HG02798 (cell line): Measurements from ENCODE around the gene STRIP2.
"Not testable (repeated sequence)": the region's sequence is repeated elsewhere in the genome, so short reads cannot be mapped to it uniquely, and the experiment has no call there.

Experiments used
- ATAC-seq: cut with Tn5 transposase; IDR thresholded peaks from one replicate; pipeline ENCODE4 v1.9.1; 2021; ENCODE audit warnings: mild to moderate bottlenecking; ENCODE audit not compliant: unreplicated experiment, poor library complexity

Gene STRIP2, protein sequence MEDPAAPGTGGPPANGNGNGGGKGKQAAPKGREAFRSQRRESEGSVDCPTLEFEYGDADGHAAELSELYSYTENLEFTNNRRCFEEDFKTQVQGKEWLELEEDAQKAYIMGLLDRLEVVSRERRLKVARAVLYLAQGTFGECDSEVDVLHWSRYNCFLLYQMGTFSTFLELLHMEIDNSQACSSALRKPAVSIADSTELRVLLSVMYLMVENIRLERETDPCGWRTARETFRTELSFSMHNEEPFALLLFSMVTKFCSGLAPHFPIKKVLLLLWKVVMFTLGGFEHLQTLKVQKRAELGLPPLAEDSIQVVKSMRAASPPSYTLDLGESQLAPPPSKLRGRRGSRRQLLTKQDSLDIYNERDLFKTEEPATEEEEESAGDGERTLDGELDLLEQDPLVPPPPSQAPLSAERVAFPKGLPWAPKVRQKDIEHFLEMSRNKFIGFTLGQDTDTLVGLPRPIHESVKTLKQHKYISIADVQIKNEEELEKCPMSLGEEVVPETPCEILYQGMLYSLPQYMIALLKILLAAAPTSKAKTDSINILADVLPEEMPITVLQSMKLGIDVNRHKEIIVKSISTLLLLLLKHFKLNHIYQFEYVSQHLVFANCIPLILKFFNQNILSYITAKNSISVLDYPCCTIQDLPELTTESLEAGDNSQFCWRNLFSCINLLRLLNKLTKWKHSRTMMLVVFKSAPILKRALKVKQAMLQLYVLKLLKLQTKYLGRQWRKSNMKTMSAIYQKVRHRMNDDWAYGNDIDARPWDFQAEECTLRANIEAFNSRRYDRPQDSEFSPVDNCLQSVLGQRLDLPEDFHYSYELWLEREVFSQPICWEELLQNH

DNA sequence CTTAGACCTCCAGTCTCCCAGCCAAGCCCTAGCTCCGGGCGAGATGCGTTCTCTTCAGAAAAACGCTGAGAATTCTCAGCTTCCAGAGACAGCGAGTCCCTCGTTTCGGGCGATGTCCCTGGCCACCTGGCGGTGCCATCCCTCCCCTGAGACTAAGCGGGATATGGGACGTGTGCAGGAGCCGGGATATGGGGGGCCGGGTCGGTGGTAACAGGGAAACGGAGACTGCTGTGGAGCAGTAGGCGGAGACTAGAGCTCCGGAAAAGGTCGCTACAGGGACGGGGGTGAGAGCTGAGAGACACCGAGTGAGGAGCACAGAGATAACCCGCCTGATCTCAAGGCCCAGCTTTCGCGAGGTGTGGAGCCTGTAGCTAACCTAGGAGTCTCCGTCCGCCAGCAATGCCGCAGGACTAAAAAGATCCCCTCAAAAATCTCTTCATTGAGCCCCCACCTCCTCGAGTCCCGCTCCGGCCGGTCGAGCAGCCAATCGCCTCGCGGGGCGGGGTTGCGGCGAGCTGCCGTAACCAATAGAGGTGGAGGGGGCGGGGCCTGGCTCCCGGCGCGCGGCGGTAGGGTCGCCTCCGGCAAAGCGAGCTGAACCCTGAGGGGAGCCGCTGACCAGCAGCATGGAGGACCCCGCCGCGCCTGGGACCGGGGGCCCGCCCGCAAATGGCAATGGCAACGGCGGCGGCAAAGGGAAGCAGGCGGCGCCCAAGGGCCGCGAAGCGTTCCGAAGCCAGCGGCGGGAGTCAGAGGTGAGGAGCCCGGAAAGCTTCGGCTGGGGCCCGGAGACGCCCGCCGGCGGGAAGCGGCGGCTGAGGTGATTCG is at the start of gene STRIP2:
Gene STRIP2, plus strand, starts transcription at position 586 of the 828 bp plus-strand sequence. Its CDS starts 41 bp downstream, at position 627.
- ATAC-seq = peak; percentile 98

DNA sequence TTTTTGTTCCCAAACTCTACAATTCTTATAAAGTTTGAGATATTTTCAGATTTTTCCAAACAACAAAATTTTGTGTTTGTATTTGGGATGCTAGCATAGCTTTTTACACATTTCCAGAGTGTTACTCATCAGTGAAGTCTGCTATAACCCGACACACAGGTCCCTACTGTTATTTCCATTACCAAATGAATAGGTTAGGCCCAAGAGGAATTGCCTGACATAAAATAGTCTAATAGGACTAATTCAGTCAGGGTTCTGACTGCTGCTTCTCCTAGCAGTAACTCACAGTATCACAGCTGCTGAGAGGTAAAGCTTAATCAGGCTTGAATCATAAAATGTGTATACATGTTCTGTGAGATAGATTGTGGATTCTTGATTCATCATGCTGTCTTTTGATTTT is 49.1 kb upstream of the STRIP2 start:
- no peak for ATAC-seq

DNA sequence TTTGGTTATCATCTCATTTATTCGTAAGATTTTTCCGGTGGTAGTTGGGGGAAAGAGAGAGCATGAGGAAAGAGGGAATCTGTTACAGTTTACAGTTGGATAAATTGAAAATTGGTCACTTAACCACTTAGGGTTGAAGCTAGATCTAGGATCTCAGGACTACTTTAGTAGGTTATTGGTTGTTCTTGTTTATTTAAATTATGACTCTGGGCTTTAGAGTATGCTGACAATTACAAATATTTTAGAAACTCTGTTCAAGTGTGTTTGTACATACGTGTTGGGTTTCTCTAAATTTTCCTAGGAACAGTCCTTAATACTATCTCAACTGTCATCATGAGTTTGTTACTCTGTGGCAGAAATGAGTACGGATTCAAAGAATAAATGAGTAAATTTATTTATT is 48.6 kb upstream of the STRIP2 start:
- ATAC-seq = no peak

DNA sequence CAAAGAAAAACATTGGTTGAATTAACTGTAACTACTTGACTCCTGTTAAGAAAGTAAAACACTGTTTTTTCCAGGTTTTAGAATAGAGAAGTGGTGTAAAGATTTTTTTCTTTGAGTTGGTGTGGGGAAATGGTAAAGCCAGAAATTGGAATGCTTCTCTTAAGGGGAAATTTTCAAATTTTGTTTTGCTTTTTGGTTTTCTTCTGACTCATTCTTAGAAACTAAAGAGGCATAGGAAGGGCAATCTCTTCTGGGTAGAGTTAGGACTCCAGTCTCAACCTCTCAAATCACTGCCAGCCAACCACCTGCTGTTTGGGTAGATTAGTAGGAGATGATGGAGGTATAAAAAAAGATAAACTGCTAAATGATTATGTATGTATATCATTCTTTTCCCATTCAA is 47.7 kb upstream of the STRIP2 start:
- ATAC-seq = no peak

DNA sequence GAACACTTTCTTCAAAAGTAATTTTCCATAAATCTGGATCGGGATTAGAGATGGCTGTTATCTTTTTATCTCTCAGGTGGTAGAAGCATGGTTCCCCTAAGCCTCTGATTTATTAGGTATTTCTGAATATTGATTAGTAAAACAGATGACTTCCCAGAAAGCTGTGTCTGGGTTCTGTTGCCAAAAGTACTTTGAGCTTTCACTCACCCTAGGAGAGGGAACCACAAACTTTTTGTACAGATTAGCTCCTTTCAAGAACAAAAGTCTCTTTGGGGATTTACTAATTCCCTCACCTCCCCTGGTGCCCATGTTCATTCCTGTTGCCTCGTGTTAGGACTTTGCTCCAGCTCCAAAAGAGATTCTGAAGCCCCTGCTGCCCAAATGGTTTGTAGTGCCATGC is 46.7 kb upstream of the STRIP2 start:
- no peak for ATAC-seq

DNA sequence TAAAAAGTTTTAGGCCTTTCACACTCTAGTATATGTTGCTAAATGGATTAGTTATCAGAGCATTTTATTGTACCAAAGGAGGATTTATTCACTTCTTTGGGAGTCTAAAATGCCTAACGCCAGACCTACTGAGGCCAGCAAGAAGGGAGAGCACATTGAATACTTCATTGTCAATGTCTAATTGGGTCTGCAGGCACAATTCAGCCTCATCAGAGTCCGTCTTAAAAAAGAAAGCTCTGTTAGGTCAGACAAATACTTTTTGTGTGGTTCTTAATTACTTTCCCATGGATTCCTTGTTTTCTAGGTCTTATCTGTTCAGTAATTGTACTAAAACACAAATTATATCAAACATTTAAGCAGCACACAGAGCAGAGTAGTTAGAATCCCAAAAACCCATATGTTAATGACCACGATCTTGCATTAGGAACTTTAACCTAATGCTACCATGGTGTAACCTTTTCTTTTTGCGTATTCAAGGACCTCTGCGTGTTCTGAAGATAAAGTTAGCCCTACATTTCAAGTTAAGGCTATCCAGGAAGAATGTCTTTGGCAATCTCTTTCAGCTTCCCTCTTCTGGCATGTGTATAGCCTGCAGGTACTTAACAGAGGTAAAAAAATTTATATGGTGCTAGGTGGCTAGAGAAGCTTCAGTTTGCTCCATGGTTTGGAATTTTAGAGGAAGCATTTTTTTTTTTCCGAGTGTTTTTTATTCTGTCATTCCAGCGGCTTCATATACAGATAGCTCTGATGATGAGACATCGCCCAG is 45.7 kb upstream of the STRIP2 start:
- ATAC-seq = no peak

DNA sequence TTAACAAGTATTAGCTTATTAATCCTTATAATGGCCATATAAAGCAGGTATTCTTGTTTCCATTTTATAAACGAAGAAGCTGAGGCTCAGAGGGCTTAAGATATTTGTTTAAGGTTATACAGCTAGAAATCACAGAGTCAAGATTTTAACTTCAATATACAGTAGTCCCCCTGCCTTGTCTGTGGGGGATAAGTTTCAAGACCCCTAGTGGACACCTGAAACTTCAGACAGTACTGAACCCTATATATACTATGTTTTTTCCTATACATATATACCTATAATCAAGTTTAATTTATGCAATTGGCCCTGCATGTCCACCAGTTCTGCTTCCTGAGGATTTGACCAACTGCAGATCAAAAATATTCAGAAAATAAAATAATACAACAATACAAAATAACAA is 44.4 kb upstream of the STRIP2 start:
- ATAC-seq = no peak

DNA sequence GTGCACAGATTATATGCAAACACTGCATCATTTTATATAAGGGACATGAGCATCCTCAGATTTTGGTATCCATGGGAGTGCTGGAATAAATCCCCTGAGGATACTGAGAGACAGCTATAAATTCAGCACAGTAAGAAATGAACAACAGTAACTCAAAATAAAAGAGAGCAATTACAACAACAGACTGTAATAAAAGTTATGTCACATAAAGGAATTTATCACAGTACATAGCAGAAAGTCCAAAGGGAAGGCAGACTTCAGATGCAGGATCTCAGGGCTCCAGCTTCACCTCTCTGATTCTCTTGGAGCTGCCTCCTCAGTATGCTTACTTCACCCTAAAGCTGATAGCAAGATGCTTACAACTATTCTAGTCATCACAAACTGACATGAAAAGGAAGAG is 43.9 kb upstream of the STRIP2 start:
- no peak for ATAC-seq

DNA sequence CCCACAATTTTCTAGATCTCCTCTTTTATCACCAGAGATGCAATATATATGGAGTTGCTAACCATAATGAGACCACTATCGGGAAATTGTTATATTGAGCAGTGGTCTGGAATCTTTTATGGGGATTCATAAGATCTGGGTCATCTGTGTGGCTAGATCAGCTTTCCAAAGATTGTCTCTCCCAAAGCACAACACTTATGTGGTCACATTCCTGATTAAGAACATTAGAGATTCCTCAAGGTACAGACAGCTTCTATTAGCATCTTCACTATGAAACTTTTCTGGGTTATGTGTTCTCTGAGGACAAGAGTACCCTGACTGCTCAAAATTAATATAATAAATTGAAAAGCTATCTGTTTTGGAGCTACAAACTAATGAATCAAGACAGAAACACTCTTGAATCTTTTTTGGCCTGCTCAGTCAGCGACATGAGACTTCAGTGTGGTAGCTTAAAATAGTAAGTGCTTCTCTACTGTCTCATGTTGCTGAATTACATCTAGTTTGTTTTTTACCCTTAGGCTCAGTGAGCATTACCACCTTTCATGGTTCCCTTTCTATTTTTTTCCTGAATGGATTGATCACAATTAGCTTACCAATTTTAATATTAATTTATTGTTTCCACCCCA is 42.6 kb upstream of the STRIP2 start:
- no peak for ATAC-seq

DNA sequence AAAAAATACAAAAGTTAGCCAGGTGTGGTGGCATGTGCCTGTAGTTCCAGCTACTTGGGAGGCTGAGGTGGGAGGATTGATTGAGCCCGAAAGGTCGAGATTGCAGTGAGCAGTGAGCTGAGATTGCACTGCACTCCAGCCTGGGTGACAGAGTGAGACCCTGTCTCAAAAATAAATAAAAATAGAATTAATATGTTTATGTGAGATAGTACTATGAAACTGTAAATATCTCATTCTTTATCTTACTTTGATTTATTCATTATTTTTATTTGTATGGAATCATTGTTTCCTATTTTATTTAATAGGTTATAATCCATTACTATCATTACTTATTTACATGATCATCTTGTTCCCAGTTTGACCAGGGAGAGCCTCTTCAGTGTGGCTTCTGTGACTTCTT is 41.0 kb upstream of the STRIP2 start:
- ATAC-seq = no peak

DNA sequence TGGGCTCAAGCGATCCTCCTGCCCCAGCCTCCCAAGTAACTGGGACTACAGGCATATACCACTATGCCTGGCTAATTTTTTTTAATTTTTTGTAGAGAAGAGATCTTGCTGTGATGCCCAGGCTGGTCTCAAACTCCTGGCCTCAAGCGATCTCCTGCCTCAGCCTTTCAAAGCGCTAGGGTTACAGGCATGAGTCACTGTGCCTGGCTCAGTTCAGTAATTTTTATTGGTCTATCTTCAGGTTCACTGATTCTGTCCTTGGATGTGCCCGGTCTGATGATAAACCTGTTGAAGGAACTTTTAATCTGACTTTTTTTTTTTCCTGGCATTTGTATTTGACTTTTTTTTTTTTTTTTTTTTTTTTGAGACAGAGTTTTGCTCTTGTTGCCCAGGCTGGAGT is 40.1 kb upstream of the STRIP2 start:
- no peak for ATAC-seq

DNA sequence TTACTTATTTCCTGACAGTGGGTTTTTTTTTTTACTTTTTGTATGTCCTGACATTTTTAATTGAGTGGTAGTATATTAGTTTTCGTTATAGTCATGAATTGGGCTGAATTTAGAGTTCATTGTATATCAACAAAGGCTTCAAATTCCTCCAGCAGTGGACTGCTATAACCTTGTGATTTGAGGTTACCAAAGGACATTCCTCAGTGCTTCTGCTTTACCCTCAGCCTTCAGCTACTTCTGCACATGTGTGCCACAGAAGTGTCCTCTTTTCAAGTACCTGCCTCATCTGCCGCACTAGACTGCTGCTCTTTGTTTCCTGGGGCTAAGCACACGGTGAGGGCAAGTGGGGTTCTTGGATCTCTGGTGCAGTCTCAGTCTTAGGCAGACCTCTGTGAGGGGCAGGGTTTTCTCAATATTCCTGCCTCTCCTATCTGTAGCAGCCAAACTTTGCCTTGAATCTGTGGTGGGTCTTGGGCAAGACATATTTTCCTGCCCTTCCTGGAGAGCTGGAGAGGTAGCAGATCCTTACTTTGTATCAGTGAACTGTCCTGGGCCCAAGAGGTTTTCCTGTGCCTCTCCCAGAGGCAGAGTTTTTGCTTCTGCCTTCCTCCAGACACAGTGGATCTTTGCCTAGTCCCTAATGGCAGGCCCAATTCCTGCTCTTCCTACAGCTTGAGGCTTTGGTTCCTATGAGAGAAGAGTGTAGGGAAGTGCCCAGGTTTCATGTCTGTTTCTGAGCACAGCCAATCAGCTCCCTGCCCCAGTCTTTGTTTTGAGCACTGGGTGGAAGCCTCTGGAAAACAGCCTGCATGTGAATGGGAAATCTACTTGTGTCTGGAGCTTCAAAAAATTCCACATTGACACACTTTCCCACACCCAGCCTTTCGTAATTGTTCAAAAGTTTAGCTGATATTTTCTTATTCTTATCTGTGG is 39.0 kb upstream of the STRIP2 start:
- ATAC-seq = no peak

DNA sequence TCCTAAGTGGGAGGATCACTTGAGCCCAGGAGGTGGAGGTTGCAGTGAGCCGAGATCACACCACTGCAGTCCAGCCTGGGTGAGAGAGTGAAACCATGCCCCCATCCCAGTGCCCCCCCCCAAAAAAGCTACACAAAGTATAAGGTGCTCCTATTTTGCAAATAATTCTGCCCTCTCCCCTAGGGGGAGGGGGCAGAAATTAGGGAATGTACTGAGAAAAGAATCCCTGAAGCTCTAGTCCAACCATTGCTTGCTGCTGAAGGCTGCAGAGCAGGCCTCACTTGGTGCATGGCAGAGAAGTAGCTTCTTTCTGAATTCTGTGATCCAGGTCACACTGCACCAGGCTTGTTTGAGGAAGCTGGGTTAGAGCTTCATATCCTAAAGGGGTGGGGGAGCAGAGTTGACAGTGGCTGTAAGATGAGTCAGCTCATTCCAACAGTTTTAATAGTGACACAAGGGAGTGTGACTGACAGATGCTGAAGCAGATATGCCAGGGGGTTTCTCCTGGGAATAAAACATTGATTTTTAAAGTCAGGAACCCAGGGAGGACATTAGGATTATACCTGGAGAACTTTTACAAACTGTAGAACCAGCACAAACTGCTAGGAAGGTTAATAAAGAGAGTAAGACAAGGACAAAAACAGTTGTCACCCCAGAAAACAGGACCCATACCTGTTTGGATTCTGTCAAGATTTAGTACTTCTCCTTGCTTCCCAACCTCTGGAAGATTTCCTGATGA is 32.8 kb upstream of the STRIP2 start:
- no peak for ATAC-seq

DNA sequence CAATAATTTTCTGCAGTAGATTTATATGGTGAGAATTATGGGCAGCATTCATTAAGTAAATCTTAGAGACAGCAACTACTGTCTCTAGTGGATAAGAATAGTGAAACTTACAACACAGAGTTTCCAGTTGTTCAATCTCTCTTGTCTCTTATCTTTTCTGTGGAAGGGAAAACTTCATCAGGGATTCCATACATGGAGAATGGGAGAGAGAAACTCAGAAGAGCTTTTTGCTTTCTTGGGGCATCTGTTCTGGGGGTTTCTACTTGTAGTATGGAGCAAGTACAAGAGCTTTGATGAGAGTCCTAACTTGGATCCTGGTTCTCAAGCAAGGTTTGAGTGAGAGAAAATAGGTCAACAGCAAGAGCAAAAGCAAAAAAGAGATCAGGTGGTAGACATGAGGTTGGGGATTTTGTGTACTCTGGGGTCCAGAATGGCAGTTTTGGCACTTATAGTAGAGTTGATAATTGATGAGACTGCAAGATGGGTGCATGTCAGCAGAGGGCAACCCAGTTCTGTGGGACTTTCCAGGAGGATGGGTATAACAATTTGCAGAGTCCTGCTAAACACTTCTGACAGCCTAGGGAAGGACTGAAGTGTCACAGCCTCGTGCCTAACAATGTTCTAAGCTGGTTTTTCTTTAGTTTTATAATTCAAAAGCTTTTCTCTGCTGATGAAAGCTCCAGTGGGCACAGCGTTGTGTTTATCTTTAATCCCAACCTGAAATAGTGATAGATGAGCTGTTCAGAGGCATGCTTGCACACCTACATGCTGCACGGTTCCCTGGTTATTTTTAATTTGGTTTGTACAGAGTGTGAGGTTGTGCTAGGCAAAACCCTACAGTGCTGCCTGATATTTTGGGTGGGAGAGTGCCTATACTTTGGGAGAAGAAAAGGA is 32.0 kb upstream of the STRIP2 start:
- peak; percentile 59 for ATAC-seq

DNA sequence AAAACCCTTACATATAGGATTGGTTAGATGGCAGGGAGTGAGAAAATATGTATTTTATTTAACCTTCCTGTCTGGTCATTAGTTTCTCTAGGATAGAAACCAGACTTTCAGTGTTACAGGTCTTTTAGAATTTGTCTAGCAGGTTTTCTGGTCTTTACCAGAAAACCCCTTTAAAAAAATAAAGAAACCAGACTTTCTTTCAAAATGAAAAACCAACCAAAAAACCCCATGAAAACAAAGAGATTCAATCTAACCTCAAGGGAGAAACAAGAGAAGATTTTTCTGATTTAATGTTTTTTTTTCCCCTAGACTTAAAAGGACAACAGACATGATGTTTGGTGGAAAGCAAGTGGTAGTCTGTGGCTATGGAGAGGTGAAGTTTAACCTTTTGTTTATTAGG is 28.7 kb upstream of the STRIP2 start:
- ATAC-seq = no peak

DNA sequence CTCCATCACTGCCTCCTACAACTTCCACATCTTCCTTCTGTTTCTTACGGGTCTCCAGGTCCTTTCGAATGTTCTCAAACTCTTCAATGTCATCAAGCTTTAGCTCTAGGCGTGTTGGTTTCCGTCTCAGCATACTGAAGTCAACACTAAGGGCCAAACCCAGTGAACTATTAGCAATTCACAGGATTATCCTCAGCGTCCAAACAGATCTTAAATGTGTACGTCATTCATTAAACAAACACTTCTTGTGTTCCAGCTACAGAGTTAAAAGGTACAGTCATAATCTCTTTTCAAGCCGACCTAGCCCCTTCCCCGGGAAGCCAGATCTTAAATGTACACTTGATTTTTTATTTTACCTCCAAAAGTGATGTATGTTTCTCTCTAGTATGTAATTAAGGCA is 24.0 kb upstream of the STRIP2 start:
- not testable (repeated sequence) for ATAC-seq

DNA sequence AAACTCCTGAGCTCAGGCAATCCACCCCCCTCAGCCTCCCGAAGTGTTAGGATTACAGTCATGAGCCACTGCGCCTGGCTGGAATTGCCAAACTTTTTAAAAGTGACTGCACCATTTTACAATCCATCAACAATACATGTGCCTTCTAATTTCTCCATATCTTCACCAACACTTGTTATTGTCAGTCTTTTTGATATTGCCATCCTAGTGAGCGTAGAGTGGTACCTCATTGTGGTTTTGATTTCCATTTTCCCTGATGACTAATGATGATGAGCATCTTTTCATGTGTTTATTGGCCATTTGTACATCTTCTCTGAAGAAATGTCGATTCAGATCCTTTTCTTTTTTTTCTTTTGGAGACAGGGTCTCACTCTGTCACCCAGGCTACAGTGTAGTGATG is 21.7 kb upstream of the STRIP2 start:
- ATAC-seq = no peak
